GM19099 (cell line): Measurements from ENCODE around the gene LCE2D.
"Not testable (repeated sequence)": the region's sequence is repeated elsewhere in the genome, so short reads cannot be mapped to it uniquely, and the experiment has no call there.

ENCODE experiments used
- POLR2A ChIP-seq: IDR thresholded peaks from 3 replicates; pipeline ENCODE4 v1.6.1; 2011; ENCODE audit warnings: low read depth; ENCODE audit not compliant: insufficient read length; ENCODE audit errors: extremely low read depth

The LCE2D gene

DNA sequence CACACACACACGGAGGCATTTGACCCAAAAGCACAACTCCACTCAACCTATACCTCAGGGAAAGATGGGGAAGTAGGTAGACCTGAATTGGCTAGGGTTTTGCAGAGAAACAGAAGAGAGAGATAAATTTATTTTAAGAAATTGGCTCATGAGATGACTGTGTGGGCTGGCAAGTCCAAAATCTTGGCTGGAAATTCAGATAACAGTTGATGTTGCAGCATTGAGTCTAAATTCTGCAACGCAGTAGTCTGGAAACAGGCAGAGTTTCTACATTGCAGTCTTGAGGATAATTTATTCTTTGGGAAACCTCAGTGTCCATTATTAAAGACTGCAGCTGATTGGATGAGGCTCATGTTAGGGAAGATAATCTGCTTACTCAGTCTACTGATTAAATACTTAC is 18.4 kb downstream of the LCE2D start:
- no peak for TF ChIP-seq POLR2A

DNA sequence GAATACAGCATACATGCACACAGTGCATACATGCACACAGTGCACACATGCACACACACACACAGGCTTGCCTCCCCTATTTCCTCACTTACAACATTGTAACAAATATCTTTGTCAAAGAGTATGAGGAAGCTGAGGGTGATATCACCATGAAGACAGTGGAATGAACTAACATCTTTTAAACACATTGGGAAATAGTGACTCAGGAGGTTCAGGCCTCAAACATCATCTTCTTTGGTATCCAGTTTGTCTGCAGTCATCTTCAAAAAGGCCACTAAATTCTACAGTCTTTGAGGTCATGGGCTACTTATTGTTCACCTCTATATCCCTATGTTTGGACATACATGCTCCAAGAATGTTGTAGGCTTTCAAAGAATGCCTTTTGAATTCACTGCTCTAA is 20.7 kb downstream of the LCE2D start:
- no peak for TF ChIP-seq POLR2A

DNA sequence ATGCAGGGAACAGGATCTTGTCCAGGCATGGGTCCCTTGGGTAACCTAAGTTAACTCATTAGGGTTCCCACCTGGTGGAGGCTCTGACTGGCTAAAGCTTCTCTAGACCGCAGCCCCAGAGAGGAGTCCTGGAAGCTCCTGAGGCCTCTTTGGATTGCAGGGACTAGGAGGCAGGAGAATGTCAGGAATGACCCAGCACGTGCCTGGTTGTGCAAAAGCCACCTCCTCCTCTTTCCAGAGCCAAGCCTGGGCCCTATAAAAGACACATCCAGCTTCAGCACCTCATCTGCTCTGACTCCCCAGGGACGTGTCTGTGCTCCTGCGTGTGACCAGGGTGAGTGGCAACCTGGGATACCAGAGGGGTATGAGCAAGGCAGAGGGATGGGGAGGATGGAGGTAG is 22.6 kb downstream of the LCE2D start, which contains the start of gene LCE2B:
Gene LCE2B, plus strand, starts transcription at position 301 of the 400 bp plus-strand sequence. CDS start 721 bp downstream, outside the sequence.
- not testable (repeated sequence) for TF ChIP-seq POLR2A

DNA sequence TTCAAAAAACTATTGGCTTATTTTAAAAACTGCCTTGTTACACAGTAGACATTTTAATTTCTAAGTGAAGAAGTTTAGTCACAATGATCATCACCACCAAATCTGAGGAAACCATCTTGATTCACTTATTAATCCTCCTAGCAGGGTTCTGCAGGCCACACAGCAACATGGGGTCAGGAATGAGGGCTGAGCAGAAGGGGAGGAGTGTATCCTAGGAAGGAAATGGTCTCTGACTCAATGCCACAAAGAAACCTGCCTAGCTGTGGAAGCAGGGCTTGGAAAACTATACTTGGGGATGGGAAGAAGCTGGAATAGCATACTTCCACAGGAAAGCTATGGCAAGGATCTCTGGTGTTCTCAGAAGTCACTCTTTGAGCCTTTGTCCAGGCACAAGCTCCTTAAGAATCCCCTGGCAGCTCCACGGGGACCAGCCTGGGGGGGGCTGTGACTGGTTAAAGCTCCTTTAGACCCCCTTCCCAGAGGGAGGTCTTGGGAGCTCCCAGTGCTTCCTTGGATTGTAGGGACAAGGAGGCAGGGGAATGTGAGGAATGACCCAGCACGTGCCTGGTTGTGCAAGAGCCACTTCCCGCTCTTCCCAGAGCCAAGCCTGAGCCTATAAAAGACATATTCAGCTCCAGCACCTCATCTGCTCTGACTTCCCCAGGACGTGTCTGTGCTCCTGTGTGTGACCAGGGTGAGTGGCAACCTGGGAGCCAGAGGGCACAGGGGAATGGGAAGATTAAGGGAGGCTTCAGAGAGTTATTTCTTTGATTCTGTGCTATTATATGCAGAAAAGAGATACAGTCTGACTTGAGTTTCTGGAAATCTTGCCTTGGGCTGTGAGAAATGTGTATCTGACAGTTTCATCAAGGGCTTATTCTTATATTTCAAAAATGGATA is 34.8 kb downstream of the LCE2D start, which contains the start of gene LCE2A:
Gene LCE2A, plus strand, starts transcription at position 645 of the 900 bp plus-strand sequence. CDS start 557 bp downstream, outside the sequence.
- TF ChIP-seq POLR2A, result no peak

DNA sequence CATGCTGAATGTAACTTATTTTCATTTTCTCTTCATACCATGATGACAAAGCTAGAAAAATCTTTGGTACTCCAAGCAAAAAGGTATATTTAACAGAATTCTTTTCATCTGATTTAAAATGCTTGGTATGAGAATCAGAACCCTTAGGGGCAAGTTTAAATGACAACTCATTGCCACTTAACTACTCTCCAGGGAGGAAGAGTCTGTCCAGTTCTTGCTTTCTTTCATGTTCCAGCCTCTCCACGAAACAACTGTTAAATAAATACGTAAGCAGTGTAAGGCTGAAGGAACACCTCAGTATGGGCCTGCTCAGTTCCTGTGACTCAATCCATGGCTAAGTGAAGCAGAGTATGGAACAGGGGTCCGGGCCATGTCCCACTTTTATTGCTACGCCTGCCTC is 36.6 kb downstream of the LCE2D start:
- TF ChIP-seq POLR2A, result no peak

DNA sequence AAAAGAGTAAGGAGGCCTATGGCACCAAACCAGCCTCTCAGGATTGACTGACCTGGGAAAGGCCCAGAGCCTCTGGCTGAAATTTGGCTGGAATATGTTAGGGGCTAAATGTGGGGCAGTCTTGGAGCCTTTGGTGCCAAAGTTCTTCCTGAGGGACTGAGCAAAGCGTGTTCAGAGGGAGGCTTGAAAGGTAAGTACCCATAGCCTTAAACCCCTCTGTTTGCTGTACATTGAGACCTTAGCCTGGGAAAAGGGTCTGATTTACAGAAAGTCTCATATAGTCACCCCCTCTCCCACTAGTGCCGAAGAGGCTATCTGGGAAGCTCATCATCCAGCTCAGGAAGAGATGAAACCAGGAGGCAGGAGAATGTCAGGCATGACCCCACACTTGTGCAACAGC is 44.7 kb downstream of the LCE2D start, which contains the start of gene LCE4A:
Gene LCE4A, plus strand, starts transcription at position 301 of the 400 bp plus-strand sequence. CDS start 916 bp downstream, outside the sequence.
- TF ChIP-seq POLR2A, result no peak
